CD4-positive, alpha-beta T cell (primary cell): ENCODE measurements around the gene NKD1. TPM values are rescaled to one million over a fixed set of nuclear protein-coding genes. Genes with fewer than 3 reads are reported as not detected.

Experiments
- ATAC-seq: fragments of 200-7000 bp; cut with Tn5 transposase; one replicate; pipeline ENCODE4 v1.10.0; 2022; ENCODE audit warnings: mild to moderate bottlenecking; ENCODE audit not compliant: poor library complexity
- CTCF ChIA-PET: fragments of 350-600 bp; sonication (Branson Sonifier 250); formaldehyde crosslinking; loops from one replicate; lab custom pipeline; 2021; ENCODE audit warnings: antibody characterized with exemption, inconsistent platforms; lab: Charles Lee
- POLR2A ChIA-PET: fragments of 350-600 bp; sonication (Branson Sonifier 250); formaldehyde crosslinking; loops from one replicate; lab custom pipeline; 2021; ENCODE audit warnings: antibody characterized with exemption, inconsistent platforms; lab: Charles Lee
- DNase-seq, 14 experiments: peaks; one replicate each; pipeline ENCODE4 v3.0.0-alpha.2; 2013 to 2020; ENCODE audit warnings: mixed read lengths in 2 of 14
- H3K27ac ChIP-seq, 2 donors: one replicate each; pipeline versions ENCODE4 v1.5.1 to v1.7.0; 2013; ENCODE audit warnings: low read length in 2 of 2, low read depth in 1 of 2, mild to moderate bottlenecking in 1 of 2
- H3K27me3 ChIP-seq, 2 experiments: 1 replicate in 1 of 2; 2 replicates in 1 of 2; pipeline versions ENCODE4 v1.6.1 to v1.7.0; 2013; ENCODE audit warnings: low read length in 2 of 2, control low read depth in 1 of 2, mild to moderate bottlenecking in 1 of 2, moderate library complexity in 1 of 2; ENCODE audit not compliant: insufficient read depth in 2 of 2, control insufficient read depth in 1 of 2
- H3K36me3 ChIP-seq: one replicate; pipeline ENCODE4 v1.6.1; 2013; ENCODE audit warnings: low read length, control low read depth; ENCODE audit not compliant: insufficient read depth
- H3K4me1 ChIP-seq: one replicate; pipeline ENCODE4 v1.6.1; 2013; ENCODE audit warnings: low read length, control low read depth; ENCODE audit not compliant: insufficient read depth
- H3K4me3 ChIP-seq: one replicate; pipeline ENCODE4 v1.5.1; 2013; ENCODE audit warnings: mild to moderate bottlenecking, low read length, moderate library complexity
- H3K9me3 ChIP-seq, 2 experiments: 1 replicate in 1 of 2; 2 replicates in 1 of 2; pipeline versions ENCODE4 v1.6.1 to v1.7.0; 2013; ENCODE audit warnings: low read length in 2 of 2, mild to moderate bottlenecking in 2 of 2, control low read depth in 1 of 2, moderate library complexity in 1 of 2; ENCODE audit not compliant: control insufficient read depth in 1 of 2, insufficient read depth in 1 of 2
- H3K27ac Mint-ChIP-seq: one replicate; pipeline ENCODE4 v1.8.0; 2020; ENCODE audit warnings: mixed read lengths
- H3K27me3 Mint-ChIP-seq: one replicate; pipeline ENCODE4 v1.8.0; 2021; ENCODE audit warnings: mixed read lengths
- H3K36me3 Mint-ChIP-seq: one replicate; pipeline ENCODE4 v1.8.0; 2021; ENCODE audit warnings: low read depth, mixed read lengths
- H3K4me1 Mint-ChIP-seq: one replicate; pipeline ENCODE4 v1.8.0; 2021; ENCODE audit warnings: low read depth, mixed read lengths
- H3K4me3 Mint-ChIP-seq: one replicate; pipeline ENCODE4 v1.8.0; 2020; ENCODE audit warnings: mild to moderate bottlenecking, mixed read lengths
- H3K9me3 Mint-ChIP-seq: one replicate; pipeline ENCODE4 v1.8.0; 2020; ENCODE audit warnings: mixed read lengths
- CTCF ChIP-seq: fragments of 200-600 bp; IDR thresholded peaks from one replicate; pipeline ENCODE4 v1.8.0; 2022; ENCODE audit warnings: antibody characterized with exemption, mild to moderate bottlenecking
- intact Hi-C, 2 experiments: fragments of 100-400 bp; cut with DNase I in 1 of 2; cut with micrococcal nuclease in 1 of 2; formaldehyde crosslinking; loops; one replicate each; pipeline versions ENCODE4 v1.15.1 to v1.9.0; 2023 to 2025; cut with DNase I, micrococcal nuclease
- total RNA-seq, 174 experiments: library from RNA in 2 of 174; stranded (reverse) in 2 of 174; gene quantifications; one replicate each; pipeline ENCODE4 v1.2.3 and lab custom pipeline; 2021 to 2026

Gene NKD1
- total RNA-seq, 2 experiments from 2014 or later: 6.1 to 9.8 TPM

GRCh38 chr16:50640919-50641817 lies 93.0 kb downstream of the NKD1 start:
- no peaks in the 10 kb centered on the region for H3K27me3 Mint-ChIP-seq
- no peak for DNase-seq
- Histone ChIP-seq H3K9me3 (no peaks in the 10 kb centered on the region), H3K4me1 (peaks cover 7% of the 10 kb centered on the region), H3K36me3 (no peaks in the 10 kb centered on the region), H3K4me3 (no peak overlapping the region), H3K27ac (no peak overlapping the region), H3K27me3 (no peaks in the 10 kb centered on the region)
- H3K4me3 Mint-ChIP-seq: no peak overlapping the region
- no peak overlapping the region for H3K27ac Mint-ChIP-seq
- peaks cover 6% of the 10 kb centered on the region for H3K4me1 Mint-ChIP-seq
- no peaks in the 10 kb centered on the region for H3K36me3 Mint-ChIP-seq
- POLR2A ChIA-PET: no interaction called here
- intact Hi-C loops: loop anchor here in 1 of 2 experiments (5.0 kb wide), 1 partner anchor 429 kb away; no protein-coding TSS in a partner anchor
- no peak for ATAC-seq
- no peaks in the 10 kb centered on the region for H3K9me3 Mint-ChIP-seq
- no peak for TF ChIP-seq CTCF
- CTCF ChIA-PET: interaction anchor here (1.2 to 1.3 kb wide), 2 partner anchors 24 to 30 kb away, joined by 3 to 4 read pairs; no protein-coding TSS in a partner anchor

- Histone ChIP-seq H3K9me3 (no peaks in the 10 kb centered on the region), H3K4me1 (peaks cover 4% of the 10 kb centered on the region), H3K27ac (no peak overlapping the region), H3K4me3 (no peak overlapping the region), H3K36me3 (no peaks in the 10 kb centered on the region), H3K27me3 (no peaks in the 10 kb centered on the region)
- peaks cover 6% of the 10 kb centered on the region for H3K4me1 Mint-ChIP-seq
- H3K36me3 Mint-ChIP-seq: no peaks in the 10 kb centered on the region
- no peaks in the 10 kb centered on the region for H3K9me3 Mint-ChIP-seq
- CTCF ChIA-PET: no interaction called here
- intact Hi-C loops: loop anchor here in 1 of 2 experiments (5.0 kb wide), 1 partner anchor 430 kb away; no protein-coding TSS in a partner anchor
- POLR2A ChIA-PET: no interaction called here
- H3K4me3 Mint-ChIP-seq: no peak overlapping the region
- H3K27me3 Mint-ChIP-seq: no peaks in the 10 kb centered on the region
- no peak for TF ChIP-seq CTCF
- DNase-seq (no peak), ATAC-seq (no peak)
- no peak overlapping the region for H3K27ac Mint-ChIP-seq
Measured at GRCh38 chr16:50641818-50642187, 93.6 kb downstream of the NKD1 start.

GRCh38 chr16:50642349-50642748 lies 94.2 kb downstream of the NKD1 start:
- no peaks in the 10 kb centered on the region for H3K9me3 Mint-ChIP-seq
- TF ChIP-seq CTCF: no peak
- intact Hi-C loops: loop anchor here in 1 of 2 experiments (5.0 kb wide), 1 partner anchor 430 kb away; no protein-coding TSS in a partner anchor
- H3K36me3 Mint-ChIP-seq: no peaks in the 10 kb centered on the region
- Histone ChIP-seq H3K4me1 (peaks cover 4% of the 10 kb centered on the region), H3K27me3 (no peaks in the 10 kb centered on the region), H3K9me3 (no peaks in the 10 kb centered on the region), H3K4me3 (no peak overlapping the region), H3K27ac (no peak overlapping the region), H3K36me3 (no peaks in the 10 kb centered on the region)
- DNase-seq (no peak), ATAC-seq (no peak)
- H3K27ac Mint-ChIP-seq: no peak overlapping the region
- CTCF ChIA-PET: interaction anchor here (0.9 kb wide), 1 partner anchor 23 kb away, joined by 3 read pairs; no protein-coding TSS in a partner anchor
- peaks cover 6% of the 10 kb centered on the region for H3K4me1 Mint-ChIP-seq
- POLR2A ChIA-PET: no interaction called here
- no peak overlapping the region for H3K4me3 Mint-ChIP-seq
- no peaks in the 10 kb centered on the region for H3K27me3 Mint-ChIP-seq
